ENCODE results near the gene SLC9C1. TPM values are rescaled to one million over a fixed set of nuclear protein-coding genes. Genes with fewer than 3 reads are reported as not detected.

Gene SLC9C1
- total RNA-seq, 1 experiment from 2014 or later: 0.50 TPM

DNA sequence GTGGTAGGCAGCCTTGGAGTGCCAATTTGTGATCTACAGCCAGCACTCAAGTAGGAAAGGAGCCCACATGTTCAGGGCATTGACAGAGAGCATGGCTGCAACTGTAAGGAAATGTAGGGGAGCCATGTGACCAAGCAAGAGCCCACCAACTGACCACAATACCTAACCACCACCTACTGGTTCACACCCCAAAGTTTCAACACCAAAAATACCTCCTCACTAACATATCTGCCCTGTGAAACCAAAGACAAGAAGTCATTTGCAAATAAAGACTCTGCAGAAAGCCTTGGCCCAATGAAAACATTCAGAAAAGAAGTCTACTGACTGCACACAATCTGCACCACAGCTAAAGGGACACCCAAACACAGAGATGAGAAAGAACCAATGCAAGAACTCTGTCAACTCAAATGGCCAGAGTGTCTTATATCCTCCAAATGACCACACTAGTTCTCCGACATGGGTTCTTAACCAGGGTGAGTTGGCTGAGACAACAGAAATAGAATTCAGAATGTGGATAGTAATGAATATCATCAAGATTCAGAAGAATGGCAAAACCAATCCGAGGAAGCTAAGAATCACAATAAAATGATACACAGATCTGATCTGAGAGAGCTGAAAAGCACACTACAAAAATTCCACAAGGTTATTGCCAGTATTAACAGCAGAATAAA lies 40.6 kb downstream of the SLC9C1 start:
- no peak overlapping the region for H4K8ac ChIP-seq (replicated peaks; ENCODE audit: insufficient read length, low read depth, low read length)
- no peak overlapping the region for H3K56ac ChIP-seq (ENCODE audit: insufficient read length, low read depth, low read length)
- Mint-ChIP-seq H3K27me3 (ENCODE audit: low read depth) (no peaks in the 10 kb centered on the region), H3K4me1 (no peaks in the 10 kb centered on the region), H3K4me3 (no peak overlapping the region), H3K27ac (no peak overlapping the region), H3K36me3 (ENCODE audit: insufficient read depth in 1 of 3, low read depth in 3 of 3) (peaks cover 0 to 2% (median 0%) of the 10 kb centered on the region in 3 experiments; a peak in 1 of 7 replicates), H3K9me3 (peaks cover 4 to 11% of the 10 kb centered on the region in 2 experiments; a peak in 4 of 5 replicates)
- no peaks in the 10 kb centered on the region for H4K20me1 ChIP-seq (ENCODE audit: control insufficient read depth, insufficient read depth, insufficient read length)
- H3K4ac ChIP-seq (ENCODE audit: low read depth, low read length): no peak overlapping the region
- H2BK5ac ChIP-seq (ENCODE audit: insufficient read length, low read length): no peak overlapping the region
- no peaks in the 10 kb centered on the region for H3K27me3 ChIP-seq (ENCODE audit: insufficient read depth, low read length)
- H3T11ph ChIP-seq (ENCODE audit: low read length): no peak overlapping the region
- H2BK120ac ChIP-seq (ENCODE audit: low read depth, low read length, poor library complexity, severe bottlenecking): no peak overlapping the region
- H3K18ac ChIP-seq (ENCODE audit: insufficient read length, low read depth, low read length): no peak overlapping the region
- no peaks in the 10 kb centered on the region for H3K79me1 ChIP-seq (ENCODE audit: insufficient read depth, low read depth, low read length, poor library complexity, severe bottlenecking)
- H2BK20ac ChIP-seq (ENCODE audit: low read depth, low read length, poor library complexity, severe bottlenecking): no peak overlapping the region
- H2BK15ac ChIP-seq (ENCODE audit: low read depth, low read length): no peak overlapping the region
- H3K4me2 ChIP-seq (ENCODE audit: insufficient read depth, insufficient read length, low read length): no peak overlapping the region
- no peak overlapping the region for H2AK5ac ChIP-seq (ENCODE audit: insufficient read length, low read length)
- H4K5ac ChIP-seq (ENCODE audit: insufficient read length, low read depth, low read length): no peak overlapping the region
- H4K91ac ChIP-seq (ENCODE audit: insufficient read length, low read depth, low read length): no peak overlapping the region
- no peak overlapping the region for H2BK12ac ChIP-seq (ENCODE audit: insufficient read length, low read depth, low read length)
- TF ChIP-seq, protein P1, sequence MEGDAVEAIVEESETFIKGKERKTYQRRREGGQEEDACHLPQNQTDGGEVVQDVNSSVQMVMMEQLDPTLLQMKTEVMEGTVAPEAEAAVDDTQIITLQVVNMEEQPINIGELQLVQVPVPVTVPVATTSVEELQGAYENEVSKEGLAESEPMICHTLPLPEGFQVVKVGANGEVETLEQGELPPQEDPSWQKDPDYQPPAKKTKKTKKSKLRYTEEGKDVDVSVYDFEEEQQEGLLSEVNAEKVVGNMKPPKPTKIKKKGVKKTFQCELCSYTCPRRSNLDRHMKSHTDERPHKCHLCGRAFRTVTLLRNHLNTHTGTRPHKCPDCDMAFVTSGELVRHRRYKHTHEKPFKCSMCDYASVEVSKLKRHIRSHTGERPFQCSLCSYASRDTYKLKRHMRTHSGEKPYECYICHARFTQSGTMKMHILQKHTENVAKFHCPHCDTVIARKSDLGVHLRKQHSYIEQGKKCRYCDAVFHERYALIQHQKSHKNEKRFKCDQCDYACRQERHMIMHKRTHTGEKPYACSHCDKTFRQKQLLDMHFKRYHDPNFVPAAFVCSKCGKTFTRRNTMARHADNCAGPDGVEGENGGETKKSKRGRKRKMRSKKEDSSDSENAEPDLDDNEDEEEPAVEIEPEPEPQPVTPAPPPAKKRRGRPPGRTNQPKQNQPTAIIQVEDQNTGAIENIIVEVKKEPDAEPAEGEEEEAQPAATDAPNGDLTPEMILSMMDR (conservative IDR thresholded peaks at IDR 0.05): no peak
- H3K23ac ChIP-seq (ENCODE audit: insufficient read length, low read depth, low read length): no peak overlapping the region
- no peak overlapping the region for H3K14ac ChIP-seq (ENCODE audit: insufficient read depth, low read length)
- DNase-seq: no peak
- no CpG with 5 or more reads among the region's 2 CpGs for WGBS (ENCODE audit: extremely low coverage, insufficient read length, low lambda C conversion rate)
- H2AFZ ChIP-seq (ENCODE audit: low read length): no peak overlapping the region
- no peaks in the 10 kb centered on the region for H3K4me1 ChIP-seq (ENCODE audit: insufficient read depth, low read length)
- no peak overlapping the region for H3K9ac ChIP-seq (ENCODE audit: extremely low read depth, insufficient read length, low read length)
- no peak overlapping the region for H3K27ac ChIP-seq (ENCODE audit: insufficient read length, low read depth, low read length)
- H3K23me2 ChIP-seq (ENCODE audit: insufficient read length, low read depth, low read length, poor library complexity, severe bottlenecking): no peaks in the 10 kb centered on the region
- H3K79me2 ChIP-seq (ENCODE audit: insufficient read depth, low read length): no peaks in the 10 kb centered on the region
- H3K9me3 ChIP-seq (ENCODE audit: control insufficient read depth, low read depth, low read length): no peaks in the 10 kb centered on the region
